GM12864 (cell line): ENCODE results near the gene VILL.
"Not testable (repeated sequence)": the region's sequence is repeated elsewhere in the genome, so short reads cannot be mapped to it uniquely, and the experiment has no call there.

Experiments used
- DNase-seq: peaks from one replicate; pipeline ENCODE4 v3.0.0-alpha.2; 2011; ENCODE audit warnings: low read depth
- H3K4me3 ChIP-seq: 2 replicates; pipeline ENCODE4 v1.5.1; 2011; ENCODE audit warnings: mild to moderate bottlenecking, low read depth, low read length, control low read depth
- CTCF ChIP-seq: IDR thresholded peaks from 2 replicates; pipeline ENCODE4 v1.5.1; 2011; ENCODE audit warnings: low read depth, mild to moderate bottlenecking, moderate library complexity, low read length, control low read depth, inconsistent platforms; ENCODE audit errors: missing control alignments

The VILL gene

DNA sequence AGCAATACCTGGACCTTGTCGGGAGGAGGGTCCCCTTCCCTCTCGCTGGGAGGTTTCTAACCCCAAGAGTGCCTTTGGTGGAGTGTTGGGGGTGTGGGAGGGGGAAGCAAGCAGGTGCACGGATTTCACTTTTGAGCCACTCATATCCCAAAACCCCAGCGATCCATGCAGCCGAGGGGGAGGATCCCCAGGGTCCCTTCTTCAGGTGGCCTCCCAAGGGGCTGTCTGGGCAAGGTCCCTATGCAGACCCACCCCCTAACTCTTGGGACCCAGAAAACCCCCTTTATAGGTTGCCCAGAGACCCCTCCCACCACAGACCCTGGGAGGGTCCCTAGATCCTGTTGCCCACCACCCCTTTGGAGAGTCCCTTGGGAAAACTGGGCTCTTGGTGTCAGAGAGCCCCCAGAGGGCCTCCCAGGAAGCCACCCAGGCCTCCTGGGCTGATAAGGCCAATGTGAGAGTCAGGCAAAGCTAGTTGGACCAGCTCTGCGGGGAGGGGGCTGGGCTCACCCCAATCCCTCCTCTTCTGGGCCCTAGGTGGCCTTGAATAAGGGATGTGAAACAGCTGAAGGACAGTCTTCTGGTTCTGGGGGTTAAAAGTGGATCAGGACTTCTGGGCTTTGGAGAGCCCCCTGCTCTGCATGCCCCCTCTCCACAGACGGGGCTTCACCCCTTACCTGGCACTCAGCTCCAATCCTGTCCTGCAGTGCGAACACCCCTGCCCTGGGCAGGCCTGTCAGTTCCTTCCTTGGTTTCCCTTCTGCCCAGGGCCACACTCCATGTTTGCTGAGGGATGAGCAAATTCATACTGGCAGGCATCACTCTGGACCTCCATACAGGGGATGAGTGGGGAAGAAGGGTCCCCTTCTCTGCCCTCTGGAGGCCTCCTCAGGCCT, 39.8 kb downstream of the VILL start:
- no peak for TF ChIP-seq CTCF
- H3K4me3 ChIP-seq: no peak overlapping the region

GRCh38 chr3:38031022-38031994, 40.7 kb downstream of the VILL start:
- no peak overlapping the region for H3K4me3 ChIP-seq
- TF ChIP-seq CTCF: no peak
- DNase-seq: no peak

More for the DNA sequence above, 39.8 kb downstream of the VILL start:
- no peak for DNase-seq

DNA sequence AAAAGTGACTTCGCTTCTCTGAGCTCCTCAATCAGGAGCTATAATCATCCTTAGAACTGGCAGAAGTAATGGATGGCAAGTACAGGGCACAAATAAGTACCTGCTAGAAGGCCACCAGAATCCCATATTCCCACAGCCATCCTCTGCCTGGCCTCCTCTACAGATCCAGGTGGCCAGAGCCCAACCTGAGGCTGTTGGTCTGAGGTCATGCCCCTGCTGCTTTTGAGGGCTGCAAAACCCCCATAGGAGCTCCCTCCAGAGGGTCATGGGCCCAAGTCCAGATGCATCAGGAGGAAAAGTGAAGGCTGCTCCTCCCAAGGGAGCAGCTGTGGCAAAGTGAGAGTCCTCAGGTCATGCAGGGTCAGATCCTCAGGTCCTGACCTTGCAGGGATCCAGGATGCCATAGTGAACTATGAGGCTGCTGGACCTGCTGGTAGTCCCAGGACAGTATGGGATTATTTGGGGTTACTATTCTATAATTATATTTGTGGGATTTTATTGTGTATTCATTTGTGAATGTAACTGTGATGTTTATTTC, 41.8 kb downstream of the VILL start:
- TF ChIP-seq CTCF: no peak
- H3K4me3 ChIP-seq: no peak overlapping the region
- no peak for DNase-seq

GRCh38 chr3:38033586-38033985, 43.0 kb downstream of the VILL start:
- not testable (repeated sequence) for DNase-seq, H3K4me3 ChIP-seq

- H3K4me3 ChIP-seq, DNase-seq: not testable (repeated sequence)
These were observed 43.7 kb downstream of the VILL start for GRCh38 chr3:38034335-38034734.

GRCh38 chr3:38036286-38036685, 45.7 kb downstream of the VILL start:
- H3K4me3 ChIP-seq: no peak overlapping the region
- DNase-seq: no peak
- no peak for TF ChIP-seq CTCF

DNA sequence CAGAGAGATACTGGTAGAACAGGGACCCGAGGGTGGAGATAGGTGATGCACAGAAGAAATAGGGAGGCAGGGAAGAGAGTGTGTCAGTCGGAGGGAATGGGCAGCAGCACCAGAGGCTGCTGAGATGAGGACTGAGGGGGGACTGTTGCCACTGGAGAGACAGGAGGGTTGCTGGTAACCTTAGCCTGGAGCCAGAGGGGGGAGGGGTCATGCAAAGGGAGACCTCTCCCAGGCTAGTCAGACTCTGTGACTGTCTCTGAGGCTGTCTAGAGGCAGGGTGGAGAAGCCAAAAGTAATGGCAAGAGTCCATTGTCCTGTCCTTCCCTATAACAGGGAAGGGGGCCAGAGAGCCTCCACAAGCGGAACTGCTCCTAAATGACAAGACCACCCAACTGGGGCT, 46.3 kb downstream of the VILL start:
- DNase-seq: no peak
- TF ChIP-seq CTCF: no peak
- no peak overlapping the region for H3K4me3 ChIP-seq
